ENCODE measurements around the gene ADAM12.

ADAM12 gene

DNA sequence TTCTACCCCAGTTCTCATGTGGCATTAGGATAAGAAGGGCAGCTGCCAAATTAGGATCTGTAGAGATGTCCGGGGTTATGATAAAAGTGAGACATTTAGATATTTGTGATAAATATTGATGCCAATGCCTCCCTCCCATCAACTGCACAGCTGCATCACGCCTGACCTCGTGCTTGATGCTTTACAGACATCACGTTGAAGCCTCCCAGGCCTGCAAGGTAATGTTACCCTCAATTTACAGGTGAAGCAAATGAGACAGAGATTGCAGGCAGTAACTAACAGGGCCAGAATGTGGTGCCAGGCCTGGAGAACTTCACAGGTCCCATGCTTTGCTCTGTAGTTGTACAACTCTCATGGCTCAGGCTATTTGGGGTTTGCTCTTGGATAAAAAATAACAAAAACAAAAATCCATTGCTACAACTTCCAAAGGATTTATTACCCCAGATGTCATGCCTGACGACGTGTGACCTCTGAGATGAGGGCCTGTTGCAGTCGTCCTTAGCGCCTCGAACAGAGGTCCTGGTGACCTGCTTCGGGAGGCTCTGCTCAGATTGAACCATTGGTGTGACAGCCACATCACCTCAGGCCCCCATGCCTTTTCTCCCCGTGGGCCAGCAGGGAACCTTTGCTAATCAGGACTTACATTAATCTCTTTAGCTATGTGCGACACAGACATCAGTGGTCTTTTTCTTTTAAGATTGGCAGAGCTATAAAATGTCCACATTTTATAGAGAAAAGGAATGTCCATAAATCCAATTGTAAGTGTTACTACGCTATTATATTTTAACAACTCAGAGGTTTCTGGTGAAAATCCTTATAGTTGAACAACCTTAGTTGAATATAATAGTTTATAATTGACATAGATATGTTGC, 169.3 kb downstream of the ADAM12 start:
- Histone ChIP-seq H3K4me2 (ENCODE audit: low read length) (no peak overlapping the region), H4K20me1 (ENCODE audit: insufficient read depth, low read length) (no peaks in the 10 kb centered on the region), H3K4me1 (ENCODE audit: low read length) (no peaks in the 10 kb centered on the region), H3K79me2 (ENCODE audit: low read length) (no peaks in the 10 kb centered on the region), H3K4me3 (ENCODE audit: low read length) (no peak overlapping the region), H3K27ac (ENCODE audit: low read length) (no peak overlapping the region), H3K9ac (ENCODE audit: low read length) (no peak overlapping the region), H2AFZ (ENCODE audit: low read depth, low read length) (no peak overlapping the region), H3K36me3 (replicated peaks; ENCODE audit: low read depth, low read length) (no peaks in the 10 kb centered on the region), H3K9me3 (ENCODE audit: insufficient read depth, low read length) (no peaks in the 10 kb centered on the region), H3K27me3 (ENCODE audit: low read depth, low read length) (no peaks in the 10 kb centered on the region)
- TF ChIP-seq EZH2phosphoT487 (IDR thresholded peaks at IDR 0.05; ENCODE audit: low read depth) (no peak), CTCF (IDR thresholded peaks at IDR 0.05; ENCODE audit: low read depth, low read length) (no peak)

DNA sequence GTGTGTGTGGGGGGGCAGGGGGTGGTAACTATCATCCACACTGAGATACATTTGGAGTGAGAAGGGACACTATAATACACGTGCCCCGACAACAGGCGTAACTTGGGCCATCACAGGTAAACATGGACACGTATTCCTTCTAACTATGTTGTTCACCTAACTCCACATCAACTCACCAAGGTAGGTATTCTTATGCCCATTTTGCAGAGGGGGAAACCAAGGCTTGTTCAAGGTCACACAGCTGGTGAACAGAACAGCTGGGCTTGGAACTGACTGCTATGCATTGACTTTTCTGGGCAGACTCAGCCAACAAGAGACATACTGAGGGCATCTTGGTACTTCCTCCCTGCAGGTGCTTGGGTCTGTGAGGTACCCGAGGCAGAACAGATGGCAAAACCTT, 170.1 kb downstream of the ADAM12 start:
- no peak overlapping the region for H3K27ac ChIP-seq (ENCODE audit: low read length)
- no peak overlapping the region for H3K4me3 ChIP-seq (ENCODE audit: low read length)
- H3K4me1 ChIP-seq (ENCODE audit: low read length) = no peaks in the 10 kb centered on the region
- no peak for TF ChIP-seq CTCF (IDR thresholded peaks at IDR 0.05; ENCODE audit: low read depth, low read length)
- no peak for TF ChIP-seq EZH2phosphoT487 (IDR thresholded peaks at IDR 0.05; ENCODE audit: low read depth)
- H3K79me2 ChIP-seq (ENCODE audit: low read length) = no peaks in the 10 kb centered on the region
- H2AFZ ChIP-seq (ENCODE audit: low read depth, low read length) = no peak overlapping the region
- H3K36me3 ChIP-seq (replicated peaks; ENCODE audit: low read depth, low read length) = no peaks in the 10 kb centered on the region
- no peaks in the 10 kb centered on the region for H4K20me1 ChIP-seq (ENCODE audit: insufficient read depth, low read length)
- no peak overlapping the region for H3K4me2 ChIP-seq (ENCODE audit: low read length)
- H3K27me3 ChIP-seq (ENCODE audit: low read depth, low read length) = no peaks in the 10 kb centered on the region
- H3K9me3 ChIP-seq (ENCODE audit: insufficient read depth, low read length) = no peaks in the 10 kb centered on the region
- H3K9ac ChIP-seq (ENCODE audit: low read length) = no peak overlapping the region

- no peak overlapping the region for H3K9ac ChIP-seq (ENCODE audit: low read length)
- no peaks in the 10 kb centered on the region for H3K27me3 ChIP-seq (ENCODE audit: low read depth, low read length)
- H3K79me2 ChIP-seq (ENCODE audit: low read length) = no peaks in the 10 kb centered on the region
- no peak overlapping the region for H2AFZ ChIP-seq (ENCODE audit: low read depth, low read length)
- TF ChIP-seq EZH2phosphoT487 (IDR thresholded peaks at IDR 0.05; ENCODE audit: low read depth) (no peak), CTCF (IDR thresholded peaks at IDR 0.05; ENCODE audit: low read depth, low read length) (no peak)
- no peaks in the 10 kb centered on the region for H3K36me3 ChIP-seq (replicated peaks; ENCODE audit: low read depth, low read length)
- H3K27ac ChIP-seq (ENCODE audit: low read length) = no peak overlapping the region
- H3K4me2 ChIP-seq (ENCODE audit: low read length) = no peak overlapping the region
- no peaks in the 10 kb centered on the region for H4K20me1 ChIP-seq (ENCODE audit: insufficient read depth, low read length)
- H3K4me1 ChIP-seq (ENCODE audit: low read length) = no peaks in the 10 kb centered on the region
- H3K4me3 ChIP-seq (ENCODE audit: low read length) = no peak overlapping the region
- no peaks in the 10 kb centered on the region for H3K9me3 ChIP-seq (ENCODE audit: insufficient read depth, low read length)
Measured at GRCh38 chr10:126216632-126216961, 171.7 kb downstream of the ADAM12 start.

DNA sequence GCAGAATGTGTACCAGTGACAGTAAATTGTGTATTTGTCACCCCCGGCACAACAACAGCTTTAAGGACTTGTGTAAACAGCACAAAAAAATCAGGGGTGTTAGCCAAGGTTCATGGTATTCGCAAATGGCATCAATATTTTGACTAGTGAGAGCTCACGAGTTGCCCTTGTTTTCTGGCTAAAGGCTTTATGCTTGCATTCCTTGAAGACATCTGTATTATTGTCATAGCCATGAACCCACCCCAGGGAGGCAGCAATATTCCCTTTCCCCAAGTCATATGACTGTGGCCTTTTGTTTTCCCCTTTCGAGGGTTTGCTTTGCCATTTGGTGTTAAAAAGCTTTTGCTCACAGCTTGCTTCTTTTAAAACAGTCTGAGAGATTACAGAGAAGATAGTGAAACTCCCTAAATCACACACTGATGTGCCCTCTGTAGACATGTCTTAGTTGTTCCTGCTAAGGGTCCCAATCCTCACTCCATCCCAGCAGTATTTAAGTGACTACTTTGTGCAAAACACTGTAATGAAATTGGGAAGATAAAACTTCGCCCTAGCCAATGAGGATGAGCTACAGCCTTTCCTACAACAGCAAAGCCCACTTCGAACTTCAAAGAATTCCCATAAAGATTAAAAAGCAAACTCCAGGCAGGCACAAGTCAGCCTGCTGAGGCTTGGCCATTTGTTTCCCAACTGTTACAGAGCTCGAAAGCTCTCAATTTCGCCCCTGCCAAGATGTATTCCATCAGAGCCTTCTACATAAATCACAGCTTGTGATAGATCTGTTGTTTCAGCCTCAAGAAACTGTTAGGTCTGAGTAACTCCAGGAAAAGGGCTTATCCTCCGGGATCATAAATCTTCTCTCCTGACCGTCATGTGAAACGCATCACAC, 172.3 kb downstream of the ADAM12 start:
- Histone ChIP-seq H3K36me3 (replicated peaks; ENCODE audit: low read depth, low read length) (no peaks in the 10 kb centered on the region), H3K4me3 (ENCODE audit: low read length) (no peak overlapping the region), H3K79me2 (ENCODE audit: low read length) (no peaks in the 10 kb centered on the region), H3K9me3 (ENCODE audit: insufficient read depth, low read length) (no peaks in the 10 kb centered on the region), H3K27ac (ENCODE audit: low read length) (no peak overlapping the region), H3K4me1 (ENCODE audit: low read length) (no peaks in the 10 kb centered on the region), H3K4me2 (ENCODE audit: low read length) (no peak overlapping the region), H3K9ac (ENCODE audit: low read length) (no peak overlapping the region), H2AFZ (ENCODE audit: low read depth, low read length) (no peak overlapping the region), H3K27me3 (ENCODE audit: low read depth, low read length) (no peaks in the 10 kb centered on the region), H4K20me1 (ENCODE audit: insufficient read depth, low read length) (no peaks in the 10 kb centered on the region)
- TF ChIP-seq EZH2phosphoT487 (IDR thresholded peaks at IDR 0.05; ENCODE audit: low read depth) (no peak), CTCF (IDR thresholded peaks at IDR 0.05; ENCODE audit: low read depth, low read length) (no peak)

All from OCI-LY3 (cell line).